ENCODE measurements around the gene EPHB2. TPM values are rescaled to one million over a fixed set of nuclear protein-coding genes. Genes with fewer than 3 reads are reported as not detected.

EPHB2 gene
- polyA plus RNA-seq, 4 donors = 1.1 to 52.5 (median 15.8) TPM

GRCh38 chr1:22681556-22682276, 28.9 kb upstream of the EPHB2 start:
- WGBS, 3 donors = 77 to 86% (median 78%) methylated on average over 15 of the region's 15 CpGs
- Histone ChIP-seq H3K36me3 (ENCODE audit: control insufficient read depth in 3 of 3, insufficient read depth in 2 of 3, low read depth in 1 of 3, low read length in 3 of 3) (no peaks in the 10 kb centered on the region), H3K9me3 (ENCODE audit: control insufficient read depth in 2 of 2, insufficient read depth in 1 of 2, low read depth in 1 of 2, low read length in 1 of 2) (no peaks in the 10 kb centered on the region), H3K27me3 (ENCODE audit: control insufficient read depth in 3 of 3, insufficient read depth in 3 of 3, low read length in 3 of 3) (no peaks in the 10 kb centered on the region), H3K4me3 (ENCODE audit: low read depth in 1 of 3, low read length in 3 of 3) (no peak overlapping the region), H3K27ac (ENCODE audit: low read depth in 1 of 3, low read length in 2 of 3) (no peak overlapping the region), H3K4me1 (ENCODE audit: control insufficient read depth in 3 of 3, insufficient read depth in 2 of 3, low read depth in 1 of 3, low read length in 2 of 3) (peaks cover 0 to 19% (median 0%) of the 10 kb centered on the region in 3 donors)
- FAIRE-seq (no peak), DNase-seq (no peak)

GRCh38 chr1:22683547-22683946, 27.1 kb upstream of the EPHB2 start:
- Histone ChIP-seq H3K4me1 (ENCODE audit: control insufficient read depth in 3 of 3, insufficient read depth in 2 of 3, low read depth in 1 of 3, low read length in 2 of 3) (peaks cover 0 to 7% (median 0%) of the 10 kb centered on the region in 3 donors), H3K27me3 (ENCODE audit: control insufficient read depth in 3 of 3, insufficient read depth in 3 of 3, low read length in 3 of 3) (no peaks in the 10 kb centered on the region), H3K27ac (ENCODE audit: low read depth in 1 of 3, low read length in 2 of 3) (no peak overlapping the region), H3K36me3 (ENCODE audit: control insufficient read depth in 3 of 3, insufficient read depth in 2 of 3, low read depth in 1 of 3, low read length in 3 of 3) (no peaks in the 10 kb centered on the region), H3K4me3 (ENCODE audit: low read depth in 1 of 3, low read length in 3 of 3) (no peak overlapping the region), H3K9me3 (ENCODE audit: control insufficient read depth in 2 of 2, insufficient read depth in 1 of 2, low read depth in 1 of 2, low read length in 1 of 2) (no peaks in the 10 kb centered on the region)
- 88 to 96% (median 89%) methylated on average over 1 of the region's 1 CpG for WGBS, 3 donors
- DNase-seq (no peak), FAIRE-seq (no peak)

- Histone ChIP-seq H3K4me1 (ENCODE audit: control insufficient read depth in 3 of 3, insufficient read depth in 2 of 3, low read depth in 1 of 3, low read length in 2 of 3) (peaks cover 0 to under 1% (median 0%) of the 10 kb centered on the region in 3 donors), H3K9me3 (ENCODE audit: control insufficient read depth in 2 of 2, insufficient read depth in 1 of 2, low read depth in 1 of 2, low read length in 1 of 2) (no peaks in the 10 kb centered on the region), H3K4me3 (ENCODE audit: low read depth in 1 of 3, low read length in 3 of 3) (no peak overlapping the region), H3K36me3 (ENCODE audit: control insufficient read depth in 3 of 3, insufficient read depth in 2 of 3, low read depth in 1 of 3, low read length in 3 of 3) (no peaks in the 10 kb centered on the region), H3K27ac (ENCODE audit: low read depth in 1 of 3, low read length in 2 of 3) (no peak overlapping the region), H3K27me3 (ENCODE audit: control insufficient read depth in 3 of 3, insufficient read depth in 3 of 3, low read length in 3 of 3) (no peaks in the 10 kb centered on the region)
- DNase-seq (no peak), FAIRE-seq (no peak)
- 63 to 86% (median 76%) methylated on average over 10 of the region's 10 CpGs for WGBS, 3 donors
Measured at GRCh38 chr1:22685591-22686059, 25.0 kb upstream of the EPHB2 start.

GRCh38 chr1:22687191-22687590, 23.4 kb upstream of the EPHB2 start:
- no peaks in the 10 kb centered on the region for H3K4me1 ChIP-seq (ENCODE audit: control insufficient read depth in 3 of 3, insufficient read depth in 2 of 3, low read depth in 1 of 3, low read length in 2 of 3)
- WGBS, 3 donors = 73 to 93% (median 88%) methylated on average over 2 of the region's 2 CpGs
- no peaks in the 10 kb centered on the region for H3K9me3 ChIP-seq (ENCODE audit: control insufficient read depth in 2 of 2, insufficient read depth in 1 of 2, low read depth in 1 of 2, low read length in 1 of 2)
- DNase-seq = no peak
- no peak overlapping the region for H3K27ac ChIP-seq (ENCODE audit: low read depth in 1 of 3, low read length in 2 of 3)
- H3K36me3 ChIP-seq (ENCODE audit: control insufficient read depth in 3 of 3, insufficient read depth in 2 of 3, low read depth in 1 of 3, low read length in 3 of 3) = no peaks in the 10 kb centered on the region
- H3K4me3 ChIP-seq (ENCODE audit: low read depth in 1 of 3, low read length in 3 of 3) = no peak overlapping the region
- no peaks in the 10 kb centered on the region for H3K27me3 ChIP-seq (ENCODE audit: control insufficient read depth in 3 of 3, insufficient read depth in 3 of 3, low read length in 3 of 3)
- FAIRE-seq = no peak

- no peaks in the 10 kb centered on the region for H3K4me1 ChIP-seq (ENCODE audit: control insufficient read depth in 3 of 3, insufficient read depth in 2 of 3, low read depth in 1 of 3, low read length in 2 of 3)
- no peaks in the 10 kb centered on the region for H3K27me3 ChIP-seq (ENCODE audit: control insufficient read depth in 3 of 3, insufficient read depth in 3 of 3, low read length in 3 of 3)
- H3K9me3 ChIP-seq (ENCODE audit: control insufficient read depth in 2 of 2, insufficient read depth in 1 of 2, low read depth in 1 of 2, low read length in 1 of 2) = no peaks in the 10 kb centered on the region
- no peaks in the 10 kb centered on the region for H3K36me3 ChIP-seq (ENCODE audit: control insufficient read depth in 3 of 3, insufficient read depth in 2 of 3, low read depth in 1 of 3, low read length in 3 of 3)
- no peak overlapping the region for H3K4me3 ChIP-seq (ENCODE audit: low read depth in 1 of 3, low read length in 3 of 3)
- no peak overlapping the region for H3K27ac ChIP-seq (ENCODE audit: low read depth in 1 of 3, low read length in 2 of 3)
- DNase-seq (no peak), FAIRE-seq (no peak)
Measured at GRCh38 chr1:22688466-22688865, 22.2 kb upstream of the EPHB2 start.

GRCh38 chr1:22689505-22689904, 21.1 kb upstream of the EPHB2 start:
- no peak overlapping the region for H3K27ac ChIP-seq (ENCODE audit: low read depth in 1 of 3, low read length in 2 of 3)
- peak; percentile 46 to 75 for DNase-seq
- 46 to 70% (median 55%) methylated on average over 11 of the region's 11 CpGs for WGBS, 3 donors
- no peak overlapping the region for H3K4me3 ChIP-seq (ENCODE audit: low read depth in 1 of 3, low read length in 3 of 3)
- no peaks in the 10 kb centered on the region for H3K9me3 ChIP-seq (ENCODE audit: control insufficient read depth in 2 of 2, insufficient read depth in 1 of 2, low read depth in 1 of 2, low read length in 1 of 2)
- H3K4me1 ChIP-seq (ENCODE audit: control insufficient read depth in 3 of 3, insufficient read depth in 2 of 3, low read depth in 1 of 3, low read length in 2 of 3) = no peaks in the 10 kb centered on the region
- H3K27me3 ChIP-seq (ENCODE audit: control insufficient read depth in 3 of 3, insufficient read depth in 3 of 3, low read length in 3 of 3) = no peaks in the 10 kb centered on the region
- H3K36me3 ChIP-seq (ENCODE audit: control insufficient read depth in 3 of 3, insufficient read depth in 2 of 3, low read depth in 1 of 3, low read length in 3 of 3) = no peaks in the 10 kb centered on the region
- FAIRE-seq = no peak

GRCh38 chr1:22691031-22691753, 19.4 kb upstream of the EPHB2 start:
- WGBS, 3 donors = 72 to 87% (median 74%) methylated on average over 13 of the region's 13 CpGs
- H3K4me3 ChIP-seq (ENCODE audit: low read depth in 1 of 3, low read length in 3 of 3) = no peak overlapping the region
- no peaks in the 10 kb centered on the region for H3K4me1 ChIP-seq (ENCODE audit: control insufficient read depth in 3 of 3, insufficient read depth in 2 of 3, low read depth in 1 of 3, low read length in 2 of 3)
- no peak overlapping the region for H3K27ac ChIP-seq (ENCODE audit: low read depth in 1 of 3, low read length in 2 of 3)
- no peaks in the 10 kb centered on the region for H3K9me3 ChIP-seq (ENCODE audit: control insufficient read depth in 2 of 2, insufficient read depth in 1 of 2, low read depth in 1 of 2, low read length in 1 of 2)
- H3K27me3 ChIP-seq (ENCODE audit: control insufficient read depth in 3 of 3, insufficient read depth in 3 of 3, low read length in 3 of 3) = no peaks in the 10 kb centered on the region
- H3K36me3 ChIP-seq (ENCODE audit: control insufficient read depth in 3 of 3, insufficient read depth in 2 of 3, low read depth in 1 of 3, low read length in 3 of 3) = no peaks in the 10 kb centered on the region
- FAIRE-seq (no peak), DNase-seq (no peak)

GRCh38 chr1:22694172-22694571, 16.5 kb upstream of the EPHB2 start:
- Histone ChIP-seq H3K27me3 (ENCODE audit: control insufficient read depth in 3 of 3, insufficient read depth in 3 of 3, low read length in 3 of 3) (no peaks in the 10 kb centered on the region), H3K4me1 (ENCODE audit: control insufficient read depth in 3 of 3, insufficient read depth in 2 of 3, low read depth in 1 of 3, low read length in 2 of 3) (peaks cover 0 to 13% (median 0%) of the 10 kb centered on the region in 3 donors), H3K36me3 (ENCODE audit: control insufficient read depth in 3 of 3, insufficient read depth in 2 of 3, low read depth in 1 of 3, low read length in 3 of 3) (no peaks in the 10 kb centered on the region), H3K9me3 (ENCODE audit: control insufficient read depth in 2 of 2, insufficient read depth in 1 of 2, low read depth in 1 of 2, low read length in 1 of 2) (no peaks in the 10 kb centered on the region), H3K27ac (ENCODE audit: low read depth in 1 of 3, low read length in 2 of 3) (no peak overlapping the region), H3K4me3 (ENCODE audit: low read depth in 1 of 3, low read length in 3 of 3) (no peak overlapping the region)
- WGBS, 3 donors = 85 to 95% (median 89%) methylated on average over 5 of the region's 5 CpGs
- no peak for DNase-seq
- FAIRE-seq = no peak
